A549 (cell line): Measurements from ENCODE around the gene MTERF1. TPM values are rescaled to one million over a fixed set of nuclear protein-coding genes. Genes with fewer than 3 reads are reported as not detected.

Source experiments
- ATAC-seq, 2 experiments: fragments of 200-7000 bp in 1 of 2; fragments of >200 bp in 1 of 2; cut with Nextera tagmentation in 1 of 2; cut with Tn5 transposase in 1 of 2; 3 replicates each; pipeline versions ENCODE4 v1.8.0 to v1.9.1; 2018 to 2020; ENCODE audit warnings: mild to moderate bottlenecking in 1 of 2, moderate library complexity in 1 of 2
- CTCF ChIA-PET: fragments of 300-600 bp; sonication (Branson Sonifier 250); formaldehyde crosslinking; extraction: SDS; loops from one replicate; lab custom pipeline; 2021; ENCODE audit warnings: antibody characterized with exemption, inconsistent platforms; lab: Yijun Ruan, JAX
- POLR2A ChIA-PET: fragments of 350-600 bp; formaldehyde crosslinking; extraction: SDS; loops from one replicate; lab custom pipeline; 2021; ENCODE audit warnings: antibody characterized with exemption, inconsistent platforms; lab: Yijun Ruan, JAX
- DNase-seq, 2 experiments: peaks; one replicate each; pipeline versions ENCODE4 v3.0.0 to v3.0.0-alpha.2; 2011 to 2016; ENCODE audit warnings: low read depth in 1 of 2, low spot score in 1 of 2
- FAIRE-seq: peaks from 2 replicates; lab custom pipeline; 2011; peaks lifted over from hg19 to GRCh38; lab: Jason Lieb, UNC
- H3K27ac ChIP-seq, 2 experiments: fragments of >200 bp; sonication (Bioruptor Twin); formaldehyde crosslinking; 3 replicates each; pipeline ENCODE4 v1.5.1; 2016 to 2017
- H3K4me1 ChIP-seq: fragments of >200 bp; sonication (Bioruptor Twin); formaldehyde crosslinking; 3 replicates; pipeline ENCODE4 v1.6.1; 2016
- H3K4me2 ChIP-seq: fragments of >200 bp; sonication (Bioruptor Twin); formaldehyde crosslinking; 3 replicates; pipeline ENCODE4 v1.6.1; 2016
- H3K4me3 ChIP-seq: fragments of >200 bp; sonication (Bioruptor Twin); formaldehyde crosslinking; 3 replicates; pipeline ENCODE4 v1.5.1; 2016
- H3K9me3 ChIP-seq: fragments of >200 bp; sonication (Bioruptor Twin); formaldehyde crosslinking; 3 replicates; pipeline ENCODE4 v1.6.1; 2016
- CBX2 ChIP-seq: fragments of 200-600 bp; sonication (generic); IDR thresholded peaks from 2 replicates; pipeline ENCODE4 v1.6.1; 2016; ENCODE audit warnings: low read depth, mild to moderate bottlenecking, borderline replicate concordance
- CBX8 ChIP-seq: fragments of 200-600 bp; sonication (generic); IDR thresholded peaks from 2 replicates; pipeline ENCODE4 v1.6.1; 2016
- CHD2 ChIP-seq: fragments of 150-350 bp; IDR thresholded peaks from 2 replicates; pipeline ENCODE4 v1.6.1; 2014; ENCODE audit warnings: low read length; ENCODE audit not compliant: partially characterized antibody
- CHD4 ChIP-seq: fragments of 200-600 bp; sonication (generic); IDR thresholded peaks from 2 replicates; pipeline ENCODE4 v1.6.1; 2016; ENCODE audit warnings: antibody characterized with exemption, mild to moderate bottlenecking, borderline replicate concordance
- EHMT2 ChIP-seq: fragments of 200-600 bp; sonication (generic); IDR thresholded peaks from 2 replicates; pipeline ENCODE4 v1.6.1; 2016; ENCODE audit warnings: antibody characterized with exemption, low read depth, mild to moderate bottlenecking, moderate library complexity
- EP300 ChIP-seq, 2 experiments: fragments of >200 bp; sonication (Bioruptor Twin); formaldehyde crosslinking; IDR thresholded peaks; 2 replicates in 1 of 2; 3 replicates in 1 of 2; pipeline ENCODE4 v1.6.1; 2016 to 2017
- FOSL2 ChIP-seq, 2 experiments: fragments of 450-650 bp in 1 of 2; fragments of >200 bp in 1 of 2; sonication (Bioruptor Twin) in 1 of 2; formaldehyde crosslinking; IDR thresholded peaks; 2 replicates each; pipeline versions ENCODE4 v1.5.0 to v1.6.1; 2016 to 2020; ENCODE audit warnings: mild to moderate bottlenecking in 1 of 2, moderate library complexity in 1 of 2
- FOXS1 ChIP-seq: fragments of 250-450 bp; sonication (Bioruptor Pico); IDR thresholded peaks from 2 replicates; pipeline ENCODE4 v1.5.0; 2020; ENCODE audit warnings: mild to moderate bottlenecking, moderate library complexity
- GATA3 ChIP-seq: IDR thresholded peaks from 2 replicates; pipeline ENCODE4 v1.6.1; 2012; ENCODE audit warnings: borderline replicate concordance
- HOXA7 ChIP-seq: fragments of 250-450 bp; sonication (Bioruptor Pico); IDR thresholded peaks from 2 replicates; pipeline ENCODE4 v1.5.0; 2020; ENCODE audit warnings: mild to moderate bottlenecking, moderate library complexity
- HOXB13 ChIP-seq: fragments of 250-450 bp; sonication (Bioruptor Pico); IDR thresholded peaks from 2 replicates; pipeline ENCODE4 v1.5.0; 2020; ENCODE audit warnings: low read depth, mild to moderate bottlenecking, moderate library complexity
- JUNB ChIP-seq: fragments of >200 bp; sonication (Bioruptor Twin); formaldehyde crosslinking; IDR thresholded peaks from 2 replicates; pipeline ENCODE4 v1.6.1; 2016
- KDM5A ChIP-seq: fragments of 200-600 bp; sonication (generic); IDR thresholded peaks from 2 replicates; pipeline ENCODE4 v1.6.1; 2016; ENCODE audit warnings: antibody characterized with exemption, mild to moderate bottlenecking
- NPAS2 ChIP-seq: fragments of 250-450 bp; sonication (Bioruptor Pico); IDR thresholded peaks from 2 replicates; pipeline ENCODE4 v1.8.0; 2022; ENCODE audit warnings: mild to moderate bottlenecking, moderate library complexity, borderline replicate concordance
- NR3C1 ChIP-seq: fragments of >200 bp; sonication (Bioruptor Twin); formaldehyde crosslinking; IDR thresholded peaks from 3 replicates; pipeline ENCODE4 v1.6.1; 2017
- POLR2AphosphoS2 ChIP-seq: conservative IDR thresholded peaks from 2 replicates; pipeline ENCODE4 v1.6.1; 2012; ENCODE audit warnings: low read length, improper control_type of control experiment, inconsistent platforms
- RAD21 ChIP-seq, 2 experiments: fragments of >200 bp in 1 of 2; sonication (Bioruptor Twin) in 1 of 2; formaldehyde crosslinking in 1 of 2; IDR thresholded peaks in 1 of 2; conservative IDR thresholded peaks in 1 of 2; 2 replicates in 1 of 2; 3 replicates in 1 of 2; pipeline ENCODE4 v1.6.1; 2012 to 2018; ENCODE audit warnings: inconsistent platforms in 1 of 2
- RCOR1 ChIP-seq: fragments of 150-350 bp; IDR thresholded peaks from 2 replicates; pipeline ENCODE4 v1.6.1; 2014; ENCODE audit warnings: antibody characterized with exemption, low read length, low read depth
- RFX5 ChIP-seq: fragments of 450-650 bp; IDR thresholded peaks from 2 replicates; pipeline ENCODE4 v1.7.1; 2014; ENCODE audit warnings: antibody characterized with exemption, mild to moderate bottlenecking, moderate library complexity
- TFCP2L1 ChIP-seq: fragments of 250-450 bp; sonication (Bioruptor Pico); IDR thresholded peaks from 2 replicates; pipeline ENCODE4 v1.5.0; 2021; ENCODE audit warnings: mild to moderate bottlenecking
- ZC3H11A ChIP-seq: fragments of 450-650 bp; IDR thresholded peaks from 2 replicates; pipeline ENCODE4 v1.6.1; 2014; ENCODE audit warnings: antibody characterized with exemption, mild to moderate bottlenecking
- ZSCAN20 ChIP-seq: fragments of 250-450 bp; sonication (Bioruptor Pico); IDR thresholded peaks from 2 replicates; pipeline ENCODE4 v1.8.0; 2022; ENCODE audit warnings: mild to moderate bottlenecking, moderate library complexity
- WGBS: methylation state at CpG from one replicate; pipeline ENCODE4 v1.1.6; 2017; ENCODE audit errors: missing lambda C conversion rate; 5-methylcytosine and 5-hydroxymethylcytosine counted together
- polyA plus RNA-seq, 4 experiments: library from polyadenylated mRNA; depleted of rRNA in 3 of 4; stranded (reverse); fragments of >200 nt; fragmentation: RNase III in 1 of 4; extraction: RNeasy Plus Mini Kit Qiagen cat#74134 plus additional on column Dnase treatment in 1 of 4; gene quantifications; 2 replicates in 3 of 4; 3 replicates in 1 of 4; pipeline ENCODE4 v1.2.3, GENCODE V29; 2011 to 2017
- TF ChIP-seq, protein P1 (sequence below): fragments of >200 bp; sonication (Bioruptor Twin); formaldehyde crosslinking; IDR thresholded peaks from 3 replicates; pipeline ENCODE4 v1.5.1; 2016
- TF ChIP-seq, protein P2 (sequence below): fragments of 150-350 bp; IDR thresholded peaks from 2 replicates; pipeline ENCODE4 v1.6.1; 2014; ENCODE audit warnings: low read depth, mild to moderate bottlenecking, low read length
- TF ChIP-seq, protein P3 (sequence below): fragments of 200-600 bp; sonication (generic); IDR thresholded peaks from 2 replicates; pipeline ENCODE4 v1.6.1; 2016; ENCODE audit warnings: antibody characterized with exemption, mild to moderate bottlenecking, moderate library complexity
- TF ChIP-seq, protein P4 (sequence below): IDR thresholded peaks from 2 replicates; pipeline ENCODE4 v1.6.1; 2012
- TF ChIP-seq, protein P5 (sequence below): fragments of 450-650 bp; IDR thresholded peaks from 2 replicates; pipeline ENCODE4 v1.6.1; 2014; ENCODE audit warnings: antibody characterized with exemption

Gene MTERF1
- polyA plus RNA-seq, 2 of the 4 experiments (the other 2 are of a cell fraction): 12.8 to 20.1 TPM

DNA sequence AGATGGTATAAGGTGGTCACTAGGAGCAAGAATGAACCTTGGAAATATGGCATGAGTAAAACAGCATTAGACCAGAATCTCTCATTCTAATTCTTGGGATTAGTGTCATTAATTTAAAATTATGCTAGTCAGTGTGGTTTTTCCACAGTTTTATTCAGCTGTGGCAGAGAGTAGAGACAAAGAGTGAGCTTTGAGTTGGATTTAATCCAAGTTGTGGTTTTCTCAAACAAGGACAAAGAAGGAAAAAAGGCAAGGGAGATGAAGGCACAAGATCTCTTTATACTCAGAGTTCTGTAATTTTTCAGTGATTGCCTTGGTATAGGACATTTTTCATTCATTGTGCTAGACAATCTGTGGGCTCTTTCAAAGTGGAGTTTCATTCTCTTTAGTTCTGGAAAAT is 32.0 kb upstream of the MTERF1 start:
- Histone ChIP-seq H3K4me2 (no peak overlapping the region), H3K4me1 (no peaks in the 10 kb centered on the region), H3K4me3 (no peak overlapping the region), H3K27ac (no peak overlapping the region), H3K9me3 (no peaks in the 10 kb centered on the region)
- ChIA-PET CTCF (interaction anchor here (1.1 kb wide), 1 partner anchor 10 kb away, joined by 3 read pairs; no protein-coding TSS in a partner anchor), POLR2A (no interaction called here)
- no peak for DNase-seq
- FAIRE-seq: no peak
- ATAC-seq: no peak
- TF ChIP-seq POLR2AphosphoS2: no peak
- TF ChIP-seq ZC3H11A: no peak
- no peak for TF ChIP-seq NPAS2 (CRISPR knock-in tag)
- TF ChIP-seq, protein P1, sequence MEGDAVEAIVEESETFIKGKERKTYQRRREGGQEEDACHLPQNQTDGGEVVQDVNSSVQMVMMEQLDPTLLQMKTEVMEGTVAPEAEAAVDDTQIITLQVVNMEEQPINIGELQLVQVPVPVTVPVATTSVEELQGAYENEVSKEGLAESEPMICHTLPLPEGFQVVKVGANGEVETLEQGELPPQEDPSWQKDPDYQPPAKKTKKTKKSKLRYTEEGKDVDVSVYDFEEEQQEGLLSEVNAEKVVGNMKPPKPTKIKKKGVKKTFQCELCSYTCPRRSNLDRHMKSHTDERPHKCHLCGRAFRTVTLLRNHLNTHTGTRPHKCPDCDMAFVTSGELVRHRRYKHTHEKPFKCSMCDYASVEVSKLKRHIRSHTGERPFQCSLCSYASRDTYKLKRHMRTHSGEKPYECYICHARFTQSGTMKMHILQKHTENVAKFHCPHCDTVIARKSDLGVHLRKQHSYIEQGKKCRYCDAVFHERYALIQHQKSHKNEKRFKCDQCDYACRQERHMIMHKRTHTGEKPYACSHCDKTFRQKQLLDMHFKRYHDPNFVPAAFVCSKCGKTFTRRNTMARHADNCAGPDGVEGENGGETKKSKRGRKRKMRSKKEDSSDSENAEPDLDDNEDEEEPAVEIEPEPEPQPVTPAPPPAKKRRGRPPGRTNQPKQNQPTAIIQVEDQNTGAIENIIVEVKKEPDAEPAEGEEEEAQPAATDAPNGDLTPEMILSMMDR: no peak
- no peak for TF ChIP-seq CBX2
- TF ChIP-seq FOXS1: no peak
- no peak for TF ChIP-seq HOXB13 (CRISPR knock-in tag)
- TF ChIP-seq TFCP2L1 (CRISPR knock-in tag): no peak
- no peak for TF ChIP-seq CHD2
- TF ChIP-seq GATA3: no peak
- no peak for TF ChIP-seq NR3C1
- TF ChIP-seq, protein P2, sequence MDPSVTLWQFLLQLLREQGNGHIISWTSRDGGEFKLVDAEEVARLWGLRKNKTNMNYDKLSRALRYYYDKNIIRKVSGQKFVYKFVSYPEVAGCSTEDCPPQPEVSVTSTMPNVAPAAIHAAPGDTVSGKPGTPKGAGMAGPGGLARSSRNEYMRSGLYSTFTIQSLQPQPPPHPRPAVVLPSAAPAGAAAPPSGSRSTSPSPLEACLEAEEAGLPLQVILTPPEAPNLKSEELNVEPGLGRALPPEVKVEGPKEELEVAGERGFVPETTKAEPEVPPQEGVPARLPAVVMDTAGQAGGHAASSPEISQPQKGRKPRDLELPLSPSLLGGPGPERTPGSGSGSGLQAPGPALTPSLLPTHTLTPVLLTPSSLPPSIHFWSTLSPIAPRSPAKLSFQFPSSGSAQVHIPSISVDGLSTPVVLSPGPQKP: no peak
- no peak for TF ChIP-seq RAD21 (conservative IDR thresholded peaks at IDR 0.05 in 1 of 2, IDR thresholded peaks at IDR 0.05 in 1 of 2)

DNA sequence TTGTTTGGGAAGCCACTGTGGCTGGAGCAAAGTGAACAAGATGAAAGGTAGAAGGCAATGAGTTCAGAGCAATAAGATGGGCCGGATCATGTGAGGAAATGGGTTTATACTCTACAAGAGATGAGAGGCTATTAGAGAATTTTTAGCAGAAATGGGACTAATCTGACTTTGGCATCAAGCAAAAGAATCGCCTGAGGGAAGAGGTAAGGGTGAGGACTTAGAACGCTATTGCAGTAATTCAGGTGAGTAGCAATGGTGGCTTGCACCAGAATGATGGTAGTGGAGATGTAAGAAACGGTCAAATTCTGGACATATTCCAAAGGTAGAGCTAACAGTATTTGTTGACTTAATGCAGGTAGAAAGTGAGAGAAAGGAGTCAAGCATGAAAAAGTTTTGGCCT is 30.6 kb upstream of the MTERF1 start:
- no peak for FAIRE-seq
- no peak overlapping the region for H3K27ac ChIP-seq
- CTCF ChIA-PET: interaction anchor here (1.0 to 1.1 kb wide), 2 partner anchors 12 to 30 kb away, joined by 3 to 4 read pairs; no protein-coding TSS in a partner anchor

DNA sequence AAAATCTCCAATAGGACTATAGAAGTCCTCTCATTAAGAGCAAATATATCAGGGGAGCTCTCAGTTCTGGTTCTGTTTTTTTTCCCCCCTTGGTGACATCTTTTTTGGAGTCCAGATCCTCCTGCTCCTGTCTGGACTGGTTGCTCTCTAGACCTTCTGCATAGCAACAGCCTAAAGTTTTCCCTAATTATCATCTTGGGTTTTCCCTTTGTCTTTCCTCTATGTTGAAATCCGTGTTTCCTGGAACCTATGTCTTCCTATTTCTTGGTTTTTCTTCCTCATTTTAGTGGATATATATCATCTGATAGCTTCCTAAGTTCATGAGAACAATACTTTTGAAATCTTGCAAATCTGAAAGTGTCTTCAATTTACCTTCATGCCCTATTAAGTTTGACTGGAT is 29.7 kb upstream of the MTERF1 start:
- 6% methylated on average over 1 of the region's 1 CpG for WGBS
- DNase-seq: no peak
- no peak overlapping the region for H3K27ac ChIP-seq
- TF ChIP-seq CBX8 (no peak), ZSCAN20 (no peak), CBX2 (no peak), POLR2AphosphoS2 (no peak), FOXS1 (no peak), RFX5 (no peak)
- TF ChIP-seq, protein P3, sequence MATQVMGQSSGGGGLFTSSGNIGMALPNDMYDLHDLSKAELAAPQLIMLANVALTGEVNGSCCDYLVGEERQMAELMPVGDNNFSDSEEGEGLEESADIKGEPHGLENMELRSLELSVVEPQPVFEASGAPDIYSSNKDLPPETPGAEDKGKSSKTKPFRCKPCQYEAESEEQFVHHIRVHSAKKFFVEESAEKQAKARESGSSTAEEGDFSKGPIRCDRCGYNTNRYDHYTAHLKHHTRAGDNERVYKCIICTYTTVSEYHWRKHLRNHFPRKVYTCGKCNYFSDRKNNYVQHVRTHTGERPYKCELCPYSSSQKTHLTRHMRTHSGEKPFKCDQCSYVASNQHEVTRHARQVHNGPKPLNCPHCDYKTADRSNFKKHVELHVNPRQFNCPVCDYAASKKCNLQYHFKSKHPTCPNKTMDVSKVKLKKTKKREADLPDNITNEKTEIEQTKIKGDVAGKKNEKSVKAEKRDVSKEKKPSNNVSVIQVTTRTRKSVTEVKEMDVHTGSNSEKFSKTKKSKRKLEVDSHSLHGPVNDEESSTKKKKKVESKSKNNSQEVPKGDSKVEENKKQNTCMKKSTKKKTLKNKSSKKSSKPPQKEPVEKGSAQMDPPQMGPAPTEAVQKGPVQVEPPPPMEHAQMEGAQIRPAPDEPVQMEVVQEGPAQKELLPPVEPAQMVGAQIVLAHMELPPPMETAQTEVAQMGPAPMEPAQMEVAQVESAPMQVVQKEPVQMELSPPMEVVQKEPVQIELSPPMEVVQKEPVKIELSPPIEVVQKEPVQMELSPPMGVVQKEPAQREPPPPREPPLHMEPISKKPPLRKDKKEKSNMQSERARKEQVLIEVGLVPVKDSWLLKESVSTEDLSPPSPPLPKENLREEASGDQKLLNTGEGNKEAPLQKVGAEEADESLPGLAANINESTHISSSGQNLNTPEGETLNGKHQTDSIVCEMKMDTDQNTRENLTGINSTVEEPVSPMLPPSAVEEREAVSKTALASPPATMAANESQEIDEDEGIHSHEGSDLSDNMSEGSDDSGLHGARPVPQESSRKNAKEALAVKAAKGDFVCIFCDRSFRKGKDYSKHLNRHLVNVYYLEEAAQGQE: no peak
- TF ChIP-seq, protein P1: no peak
- TF ChIP-seq, protein P4, sequence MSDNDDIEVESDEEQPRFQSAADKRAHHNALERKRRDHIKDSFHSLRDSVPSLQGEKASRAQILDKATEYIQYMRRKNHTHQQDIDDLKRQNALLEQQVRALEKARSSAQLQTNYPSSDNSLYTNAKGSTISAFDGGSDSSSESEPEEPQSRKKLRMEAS: no peak
- no peak for ATAC-seq
- H3K9me3 ChIP-seq: no peaks in the 10 kb centered on the region
- CTCF ChIA-PET: interaction anchor here (0.7 to 1.0 kb wide), 2 partner anchors 29 to 35 kb away, joined by 3 to 4 read pairs; no protein-coding TSS in a partner anchor
- no peak overlapping the region for H3K4me2 ChIP-seq
- no peaks in the 10 kb centered on the region for H3K4me1 ChIP-seq
- no peak overlapping the region for H3K4me3 ChIP-seq
- no peak for FAIRE-seq
- POLR2A ChIA-PET: no interaction called here

More for the DNA sequence above, 30.6 kb upstream of the MTERF1 start:
- TF ChIP-seq RCOR1: no peak
- no peak for TF ChIP-seq CBX8
- no peak for TF ChIP-seq CHD4
- TF ChIP-seq RFX5: no peak
- no peak for TF ChIP-seq EP300 (IDR thresholded peaks at IDR 0.05)
- no peak for TF ChIP-seq JUNB
- TF ChIP-seq KDM5A: no peak
- no peak for TF ChIP-seq HOXA7 (CRISPR knock-in tag)
- no peak for TF ChIP-seq CHD2
- no peak for TF ChIP-seq ZC3H11A
- TF ChIP-seq FOSL2 (IDR thresholded peaks at IDR 0.05): no peak
- no peak for TF ChIP-seq FOSL2 (CRISPR knock-in tag; IDR thresholded peaks at IDR 0.05)
- no peak for TF ChIP-seq EHMT2
- TF ChIP-seq, protein P5, sequence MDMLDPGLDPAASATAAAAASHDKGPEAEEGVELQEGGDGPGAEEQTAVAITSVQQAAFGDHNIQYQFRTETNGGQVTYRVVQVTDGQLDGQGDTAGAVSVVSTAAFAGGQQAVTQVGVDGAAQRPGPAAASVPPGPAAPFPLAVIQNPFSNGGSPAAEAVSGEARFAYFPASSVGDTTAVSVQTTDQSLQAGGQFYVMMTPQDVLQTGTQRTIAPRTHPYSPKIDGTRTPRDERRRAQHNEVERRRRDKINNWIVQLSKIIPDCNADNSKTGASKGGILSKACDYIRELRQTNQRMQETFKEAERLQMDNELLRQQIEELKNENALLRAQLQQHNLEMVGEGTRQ: no peak
- H3K4me2 ChIP-seq: no peak overlapping the region
- H3K9me3 ChIP-seq: no peaks in the 10 kb centered on the region
- POLR2A ChIA-PET: no interaction called here
- H3K4me3 ChIP-seq: no peak overlapping the region
- WGBS: 56% methylated on average over 4 of the region's 4 CpGs
- DNase-seq (no peak), ATAC-seq (no peak)
- H3K4me1 ChIP-seq: no peaks in the 10 kb centered on the region
